Muscle layer of duodenum (tissue), 2 donors: ENCODE measurements around the gene CAMKMT.

ENCODE experiments used
- H3K27ac ChIP-seq: one replicate; pipeline ENCODE4 v1.7.0; 2013; ENCODE audit warnings: mild to moderate bottlenecking, low read length
- H3K27me3 ChIP-seq: one replicate; pipeline ENCODE4 v1.7.0; 2013; ENCODE audit warnings: low read depth, mild to moderate bottlenecking, control low read depth, low read length
- H3K36me3 ChIP-seq, 2 donors: one replicate each; pipeline ENCODE4 v1.7.0; 2013; ENCODE audit warnings: low read length in 2 of 2, control low read depth in 1 of 2, mild to moderate bottlenecking in 1 of 2; ENCODE audit not compliant: insufficient read depth in 2 of 2, control insufficient read depth in 1 of 2
- H3K4me1 ChIP-seq, 2 donors: one replicate each; pipeline ENCODE4 v1.7.0; 2013; ENCODE audit warnings: low read length in 2 of 2, mild to moderate bottlenecking in 2 of 2, control low read depth in 1 of 2, moderate library complexity in 1 of 2; ENCODE audit not compliant: insufficient read depth in 2 of 2, control insufficient read depth in 1 of 2
- H3K4me3 ChIP-seq, 2 donors: one replicate each; pipeline ENCODE4 v1.7.0; 2013; ENCODE audit warnings: low read length in 2 of 2, low read depth in 1 of 2, mild to moderate bottlenecking in 1 of 2
- H3K9me3 ChIP-seq, 2 donors: one replicate each; pipeline ENCODE4 v1.7.0; 2013; ENCODE audit warnings: low read length in 2 of 2, control low read depth in 1 of 2, mild to moderate bottlenecking in 1 of 2; ENCODE audit not compliant: control insufficient read depth in 1 of 2
- donor health status: healthy.

Gene CAMKMT

GRCh38 chr2:44632931-44633689, 271.4 kb downstream of the CAMKMT start:
- Histone ChIP-seq H3K9me3 (peaks cover 0 to 4% of the 10 kb centered on the region in 2 donors), H3K27ac (no peak overlapping the region), H3K27me3 (no peaks in the 10 kb centered on the region), H3K36me3 (no peaks in the 10 kb centered on the region), H3K4me1 (no peaks in the 10 kb centered on the region), H3K4me3 (no peak overlapping the region)

GRCh38 chr2:44635725-44636124, 274.0 kb downstream of the CAMKMT start:
- H3K27me3 ChIP-seq: no peaks in the 10 kb centered on the region
- no peak overlapping the region for H3K4me3 ChIP-seq
- peaks cover 0 to 4% of the 10 kb centered on the region in 2 donors for H3K9me3 ChIP-seq
- H3K4me1 ChIP-seq: no peaks in the 10 kb centered on the region
- H3K27ac ChIP-seq: no peak overlapping the region
- no peaks in the 10 kb centered on the region for H3K36me3 ChIP-seq

GRCh38 chr2:44638649-44639048, 276.9 kb downstream of the CAMKMT start:
- no peak overlapping the region for H3K4me3 ChIP-seq
- no peaks in the 10 kb centered on the region for H3K27me3 ChIP-seq
- H3K9me3 ChIP-seq: no peaks in the 10 kb centered on the region
- H3K27ac ChIP-seq: no peak overlapping the region
- H3K36me3 ChIP-seq: no peaks in the 10 kb centered on the region
- no peaks in the 10 kb centered on the region for H3K4me1 ChIP-seq

GRCh38 chr2:44639399-44639798, 277.7 kb downstream of the CAMKMT start:
- H3K27me3 ChIP-seq: no peaks in the 10 kb centered on the region
- no peaks in the 10 kb centered on the region for H3K36me3 ChIP-seq
- H3K4me3 ChIP-seq: no peak overlapping the region
- no peak overlapping the region for H3K27ac ChIP-seq
- no peaks in the 10 kb centered on the region for H3K4me1 ChIP-seq
- no peaks in the 10 kb centered on the region for H3K9me3 ChIP-seq

GRCh38 chr2:44642123-44642857, 280.5 kb downstream of the CAMKMT start:
- Histone ChIP-seq H3K27ac (no peak overlapping the region), H3K9me3 (no peaks in the 10 kb centered on the region), H3K4me1 (no peaks in the 10 kb centered on the region), H3K4me3 (no peak overlapping the region), H3K27me3 (no peaks in the 10 kb centered on the region), H3K36me3 (no peaks in the 10 kb centered on the region)

GRCh38 chr2:44645937-44646336, 284.2 kb downstream of the CAMKMT start:
- Histone ChIP-seq H3K4me3 (no peak overlapping the region), H3K4me1 (no peaks in the 10 kb centered on the region), H3K9me3 (no peaks in the 10 kb centered on the region), H3K36me3 (no peaks in the 10 kb centered on the region), H3K27me3 (no peaks in the 10 kb centered on the region), H3K27ac (no peak overlapping the region)

GRCh38 chr2:44649381-44649780, 287.6 kb downstream of the CAMKMT start:
- H3K9me3 ChIP-seq: no peaks in the 10 kb centered on the region
- H3K36me3 ChIP-seq: no peaks in the 10 kb centered on the region
- H3K4me3 ChIP-seq: no peak overlapping the region
- H3K27ac ChIP-seq: no peak overlapping the region
- H3K4me1 ChIP-seq: no peaks in the 10 kb centered on the region
- H3K27me3 ChIP-seq: no peaks in the 10 kb centered on the region

- no peak overlapping the region for H3K27ac ChIP-seq
- H3K4me3 ChIP-seq: no peak overlapping the region
- H3K9me3 ChIP-seq: no peaks in the 10 kb centered on the region
- H3K4me1 ChIP-seq: no peaks in the 10 kb centered on the region
- H3K36me3 ChIP-seq: no peaks in the 10 kb centered on the region
- H3K27me3 ChIP-seq: no peaks in the 10 kb centered on the region
Measured at GRCh38 chr2:44650796-44651195, 289.0 kb downstream of the CAMKMT start.

GRCh38 chr2:44651974-44652373, 290.2 kb downstream of the CAMKMT start:
- Histone ChIP-seq H3K4me1 (no peaks in the 10 kb centered on the region), H3K4me3 (no peak overlapping the region), H3K27ac (no peak overlapping the region), H3K36me3 (no peaks in the 10 kb centered on the region), H3K27me3 (no peaks in the 10 kb centered on the region), H3K9me3 (no peaks in the 10 kb centered on the region)

- no peak overlapping the region for H3K4me3 ChIP-seq
- no peak overlapping the region for H3K27ac ChIP-seq
- no peaks in the 10 kb centered on the region for H3K9me3 ChIP-seq
- no peaks in the 10 kb centered on the region for H3K4me1 ChIP-seq
- H3K36me3 ChIP-seq: no peaks in the 10 kb centered on the region
- H3K27me3 ChIP-seq: no peaks in the 10 kb centered on the region
Measured at GRCh38 chr2:44652701-44653100, 291.0 kb downstream of the CAMKMT start.

- Histone ChIP-seq H3K4me3 (no peak overlapping the region), H3K27ac (no peak overlapping the region), H3K9me3 (no peaks in the 10 kb centered on the region), H3K27me3 (no peaks in the 10 kb centered on the region), H3K36me3 (no peaks in the 10 kb centered on the region), H3K4me1 (no peaks in the 10 kb centered on the region)
Measured at GRCh38 chr2:44655401-44655864, 293.7 kb downstream of the CAMKMT start.
